PFSK-1 (cell line): ENCODE measurements around the gene CEMIP.

ENCODE experiments used
- FOXP2 ChIP-seq: optimal IDR thresholded peaks from 2 replicates; pipeline ENCODE3; 2011; ENCODE audit warnings: borderline replicate concordance, control low read depth, inconsistent platforms; ENCODE audit not compliant: insufficient read depth; ENCODE audit errors: extremely low read length, extremely low read depth
- POLR2AphosphoS5 ChIP-seq: IDR thresholded peaks from 2 replicates; pipeline ENCODE4 v1.6.1; 2012; ENCODE audit warnings: low read depth, mild to moderate bottlenecking, control low read depth, low read length, moderate library complexity
- SIN3A ChIP-seq: IDR thresholded peaks from 2 replicates; pipeline ENCODE4 v1.6.1; 2012; ENCODE audit warnings: mild to moderate bottlenecking, low read length, moderate library complexity, borderline replicate concordance; ENCODE audit not compliant: insufficient read depth
- TAF1 ChIP-seq: IDR thresholded peaks from 2 replicates; pipeline ENCODE4 v1.6.1; 2012; ENCODE audit warnings: low read length, control low read depth, borderline replicate concordance; ENCODE audit not compliant: insufficient read depth
- TF ChIP-seq, protein P1 (sequence below), 2 experiments: IDR thresholded peaks; 2 replicates each; pipeline versions ENCODE4 v1.6.1 to v1.8.0; 2011 to 2012; ENCODE audit warnings: low read depth in 2 of 2, low read length in 2 of 2, control low read depth in 1 of 2, inconsistent platforms in 1 of 2, mild to moderate bottlenecking in 1 of 2, moderate library complexity in 1 of 2; ENCODE audit not compliant: insufficient read depth in 1 of 2

Gene CEMIP

GRCh38 chr15:80744415-80744814 is 34.8 kb upstream of the CEMIP start:
- no peak for TF ChIP-seq TAF1
- TF ChIP-seq FOXP2, result no peak
- TF ChIP-seq SIN3A, result no peak
- TF ChIP-seq, protein P1, sequence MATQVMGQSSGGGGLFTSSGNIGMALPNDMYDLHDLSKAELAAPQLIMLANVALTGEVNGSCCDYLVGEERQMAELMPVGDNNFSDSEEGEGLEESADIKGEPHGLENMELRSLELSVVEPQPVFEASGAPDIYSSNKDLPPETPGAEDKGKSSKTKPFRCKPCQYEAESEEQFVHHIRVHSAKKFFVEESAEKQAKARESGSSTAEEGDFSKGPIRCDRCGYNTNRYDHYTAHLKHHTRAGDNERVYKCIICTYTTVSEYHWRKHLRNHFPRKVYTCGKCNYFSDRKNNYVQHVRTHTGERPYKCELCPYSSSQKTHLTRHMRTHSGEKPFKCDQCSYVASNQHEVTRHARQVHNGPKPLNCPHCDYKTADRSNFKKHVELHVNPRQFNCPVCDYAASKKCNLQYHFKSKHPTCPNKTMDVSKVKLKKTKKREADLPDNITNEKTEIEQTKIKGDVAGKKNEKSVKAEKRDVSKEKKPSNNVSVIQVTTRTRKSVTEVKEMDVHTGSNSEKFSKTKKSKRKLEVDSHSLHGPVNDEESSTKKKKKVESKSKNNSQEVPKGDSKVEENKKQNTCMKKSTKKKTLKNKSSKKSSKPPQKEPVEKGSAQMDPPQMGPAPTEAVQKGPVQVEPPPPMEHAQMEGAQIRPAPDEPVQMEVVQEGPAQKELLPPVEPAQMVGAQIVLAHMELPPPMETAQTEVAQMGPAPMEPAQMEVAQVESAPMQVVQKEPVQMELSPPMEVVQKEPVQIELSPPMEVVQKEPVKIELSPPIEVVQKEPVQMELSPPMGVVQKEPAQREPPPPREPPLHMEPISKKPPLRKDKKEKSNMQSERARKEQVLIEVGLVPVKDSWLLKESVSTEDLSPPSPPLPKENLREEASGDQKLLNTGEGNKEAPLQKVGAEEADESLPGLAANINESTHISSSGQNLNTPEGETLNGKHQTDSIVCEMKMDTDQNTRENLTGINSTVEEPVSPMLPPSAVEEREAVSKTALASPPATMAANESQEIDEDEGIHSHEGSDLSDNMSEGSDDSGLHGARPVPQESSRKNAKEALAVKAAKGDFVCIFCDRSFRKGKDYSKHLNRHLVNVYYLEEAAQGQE (IDR thresholded peaks at IDR 0.05; ENCODE audit: insufficient read depth in 1 of 2, low read depth in 2 of 2, low read length in 2 of 2), result no peak
- TF ChIP-seq POLR2AphosphoS5, result no peak

DNA sequence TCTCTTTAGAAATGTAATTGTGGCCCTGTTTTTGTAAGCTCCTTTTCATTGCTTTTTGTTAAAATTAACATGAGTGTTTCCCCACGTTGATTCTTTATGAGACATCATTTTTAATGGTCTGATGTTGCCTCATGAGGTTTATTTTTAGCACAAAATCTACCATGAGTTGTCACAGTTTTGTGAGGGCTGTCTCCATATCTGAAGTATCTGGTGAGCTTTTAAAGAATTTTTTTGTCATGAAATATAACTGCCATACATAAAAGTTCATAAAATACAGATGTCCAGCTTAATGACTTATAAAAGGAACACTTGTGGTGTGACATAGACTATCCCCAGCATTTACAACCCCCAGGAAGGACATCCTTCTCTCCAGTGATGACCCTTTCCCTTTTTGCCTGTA is 34.3 kb upstream of the CEMIP start:
- no peak for TF ChIP-seq TAF1
- no peak for TF ChIP-seq SIN3A
- TF ChIP-seq POLR2AphosphoS5, result no peak
- TF ChIP-seq, protein P1 (IDR thresholded peaks at IDR 0.05; ENCODE audit: insufficient read depth in 1 of 2, low read depth in 2 of 2, low read length in 2 of 2), result no peak
- TF ChIP-seq FOXP2, result no peak

GRCh38 chr15:80745888-80746287 is 33.3 kb upstream of the CEMIP start:
- TF ChIP-seq, protein P1 (IDR thresholded peaks at IDR 0.05; ENCODE audit: insufficient read depth in 1 of 2, low read depth in 2 of 2, low read length in 2 of 2), result no peak
- TF ChIP-seq FOXP2 (no peak), TAF1 (no peak), POLR2AphosphoS5 (no peak), SIN3A (no peak)

DNA sequence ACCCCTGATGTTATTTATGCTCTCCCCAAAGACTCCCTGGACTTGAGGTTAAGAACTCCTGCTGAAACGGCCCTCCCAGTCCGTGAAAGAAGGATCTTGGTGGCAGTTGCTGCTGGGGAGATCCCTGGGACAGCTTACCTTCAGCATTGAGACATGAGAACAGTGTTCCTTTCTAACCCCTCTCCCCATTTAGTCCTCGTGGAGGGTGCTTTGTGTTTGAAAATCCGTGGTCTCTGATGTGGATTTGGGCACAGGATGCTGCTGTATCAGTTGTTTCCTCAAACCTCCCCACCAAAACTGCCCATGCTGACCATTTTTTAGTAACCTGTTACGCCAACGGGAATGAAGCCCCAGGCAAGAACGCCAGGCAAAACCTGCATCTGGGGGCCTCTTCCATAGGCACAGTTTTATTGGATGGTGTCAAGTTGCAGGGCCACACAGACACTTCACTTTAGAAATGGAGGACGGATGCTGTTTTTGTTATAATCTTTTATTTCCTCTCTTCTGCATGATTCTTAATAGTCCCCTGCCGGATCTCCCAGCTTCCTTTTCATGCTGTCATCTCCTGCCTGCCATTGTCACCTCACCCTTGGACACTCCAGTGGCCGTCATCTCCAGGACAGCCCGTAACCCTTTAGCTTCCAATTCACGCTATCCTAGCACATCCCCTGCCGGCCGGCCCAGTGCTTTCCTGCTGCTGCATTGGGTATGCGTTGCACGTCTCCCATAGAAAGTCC is 31.7 kb upstream of the CEMIP start:
- peak; percentile 28 for TF ChIP-seq FOXP2
- no peak for TF ChIP-seq SIN3A
- TF ChIP-seq POLR2AphosphoS5, result no peak
- no peak for TF ChIP-seq TAF1
- TF ChIP-seq, protein P1 (IDR thresholded peaks at IDR 0.05; ENCODE audit: insufficient read depth in 1 of 2, low read depth in 2 of 2, low read length in 2 of 2), result no peak
